Measurements from ENCODE around the gene LSG1. TPM values are rescaled to one million over a fixed set of nuclear protein-coding genes. Genes with fewer than 3 reads are reported as not detected.

LSG1 gene
- total RNA-seq, 1 experiment from 2014 or later = 39.7 TPM

- TF ChIP-seq REST (IDR thresholded peaks at IDR 0.05; ENCODE audit: low read depth) (no peak), SRF (IDR thresholded peaks at IDR 0.05; ENCODE audit: low read depth) (no peak), RAD21 (IDR thresholded peaks at IDR 0.05; ENCODE audit: low read depth) (no peak)
Observed at GRCh38 chr3:194690501-194691372, 18.7 kb upstream of the LSG1 start (continued).

GRCh38 chr3:194689493-194689944 lies 17.5 kb upstream of the LSG1 start:
- intact Hi-C loops (cut with micrococcal nuclease) = no loop called here
- Histone ChIP-seq H3K27ac (ENCODE audit: low read depth, low read length) (no peak overlapping the region), H3K4me3 (replicated peaks in 1 of 2; ENCODE audit: low read depth in 1 of 2, low read length in 2 of 2) (no peak overlapping the region), H3K4me1 (ENCODE audit: control insufficient read depth in 1 of 2, insufficient read depth in 2 of 2, low read length in 2 of 2) (peaks cover 10 to 35% of the 10 kb centered on the region in 2 experiments; a peak in 3 of 4 replicates), H3K9me3 (ENCODE audit: control insufficient read depth in 1 of 2, insufficient read depth in 1 of 2, low read depth in 1 of 2, low read length in 2 of 2) (no peaks in the 10 kb centered on the region), H4K20me1 (ENCODE audit: insufficient read depth) (no peaks in the 10 kb centered on the region), H3K79me2 (ENCODE audit: insufficient read depth, low read length) (no peaks in the 10 kb centered on the region), H3K9ac (ENCODE audit: low read length) (no peak overlapping the region), H3K4me2 (ENCODE audit: low read length) (peak overlapping the region; percentile 18; the same call in 1 of the 2 replicates), H3K27me3 (ENCODE audit: insufficient read depth, low read length) (no peaks in the 10 kb centered on the region), H3K9me2 (ENCODE audit: insufficient read depth) (no peaks in the 10 kb centered on the region), H3K36me3 (ENCODE audit: control insufficient read depth in 1 of 2, insufficient read depth in 2 of 2, low read length in 2 of 2) (no peaks in the 10 kb centered on the region), H2AFZ (ENCODE audit: low read depth, low read length, poor library complexity, severe bottlenecking) (no peak overlapping the region)
- ATAC-seq (no peak), DNase-seq (ENCODE audit: low read depth, low spot score) (no peak)
- POLR2A ChIA-PET = no interaction called here
- no TSS peak for BruUV-seq (replicated peaks)
- RAD21 ChIA-PET (ENCODE audit: low non-redundant PET in 1 of 2, low total read pairs in 2 of 2, uncharacterized antibody in 2 of 2, unreplicated experiment in 2 of 2) = no interaction called here
- CTCF ChIA-PET = no interaction called here
- TF ChIP-seq SIN3A (IDR thresholded peaks at IDR 0.05; ENCODE audit: low read depth) (no peak), EGR1 (IDR thresholded peaks at IDR 0.05; ENCODE audit: low read depth) (peak; percentile 26; the same call in 1 of the 2 replicates)

All from HCT116 (cell line).